GM23338 (cell line): Measurements from ENCODE around the gene HIBADH. TPM values are rescaled to one million over a fixed set of nuclear protein-coding genes. Genes with fewer than 3 reads are reported as not detected.

Source experiments
- ATAC-seq: fragments of 200-7000 bp; cut with Tn5 transposase; 3 replicates; pipeline ENCODE4 v1.9.1; 2020
- DNase-seq: peaks from one replicate; pipeline ENCODE4 v3.0.0-alpha.2; 2015; ENCODE audit warnings: low spot score
- H2AFZ ChIP-seq: fragments of 200-600 bp; sonication (generic); 2 replicates; pipeline ENCODE4 v1.8.0; 2016; ENCODE audit warnings: antibody characterized with exemption, mild to moderate bottlenecking, moderate library complexity
- H3F3A ChIP-seq: fragments of 200-600 bp; sonication (generic); replicated peaks from 2 replicates; pipeline ENCODE4 v1.8.0; 2017; ENCODE audit warnings: antibody characterized with exemption, mixed run types, low read depth
- H3K27ac ChIP-seq: fragments of 200-600 bp; sonication (generic); 2 replicates; pipeline ENCODE4 v1.6.1; 2016; ENCODE audit warnings: low read depth
- H3K27me3 ChIP-seq: fragments of 200-600 bp; sonication (generic); 2 replicates; pipeline ENCODE4 v1.8.0; 2016; ENCODE audit warnings: mild to moderate bottlenecking, mixed run types, moderate library complexity; ENCODE audit not compliant: insufficient read depth
- H3K36me3 ChIP-seq: fragments of 200-600 bp; sonication (generic); 2 replicates; pipeline ENCODE4 v1.8.0; 2016; ENCODE audit warnings: mild to moderate bottlenecking; ENCODE audit not compliant: insufficient read depth
- H3K4me1 ChIP-seq: fragments of 200-600 bp; sonication (generic); 2 replicates; pipeline ENCODE4 v1.8.0; 2016; ENCODE audit warnings: mild to moderate bottlenecking, moderate library complexity; ENCODE audit not compliant: insufficient read depth
- H3K4me2 ChIP-seq: fragments of 200-600 bp; sonication (generic); 2 replicates; pipeline ENCODE4 v1.7.1; 2017; ENCODE audit warnings: mixed run types
- H3K4me3 ChIP-seq: fragments of 200-600 bp; sonication (generic); 2 replicates; pipeline ENCODE4 v1.6.1; 2016; ENCODE audit warnings: mixed run types
- H3K79me2 ChIP-seq: fragments of 200-600 bp; sonication (generic); replicated peaks from 2 replicates; pipeline ENCODE4 v1.8.0; 2017; ENCODE audit warnings: mild to moderate bottlenecking; ENCODE audit not compliant: insufficient read depth
- H3K9me2 ChIP-seq: fragments of 200-600 bp; sonication (generic); 2 replicates; pipeline ENCODE4 v1.8.0; 2017; ENCODE audit not compliant: insufficient read depth
- H4K20me1 ChIP-seq: fragments of 200-600 bp; sonication (generic); replicated peaks from 2 replicates; pipeline ENCODE4 v1.8.0; 2017; ENCODE audit warnings: mild to moderate bottlenecking; ENCODE audit not compliant: insufficient read depth
- H3K27ac Mint-ChIP-seq: 2 replicates; pipeline ENCODE4 v1.8.0; 2020; ENCODE audit warnings: inconsistent platforms, mild to moderate bottlenecking, moderate library complexity, mixed read lengths
- H3K27me3 Mint-ChIP-seq: 3 replicates; pipeline ENCODE4 v1.8.0; 2022; ENCODE audit warnings: low read depth, mild to moderate bottlenecking, moderate library complexity, mixed read lengths, inconsistent platforms; ENCODE audit not compliant: insufficient read depth, poor library complexity
- H3K36me3 Mint-ChIP-seq: 3 replicates; pipeline ENCODE4 v1.8.0; 2021; ENCODE audit warnings: low read depth, mild to moderate bottlenecking, inconsistent platforms, moderate library complexity, mixed read lengths
- H3K4me1 Mint-ChIP-seq: 3 replicates; pipeline ENCODE4 v1.8.0; 2020; ENCODE audit warnings: mild to moderate bottlenecking, inconsistent platforms, mixed read lengths
- H3K4me3 Mint-ChIP-seq: 3 replicates; pipeline ENCODE4 v1.8.0; 2021; ENCODE audit warnings: moderate library complexity, mild to moderate bottlenecking, inconsistent platforms, mixed read lengths
- H3K9me3 Mint-ChIP-seq: 3 replicates; pipeline ENCODE4 v1.8.0; 2020; ENCODE audit warnings: moderate library complexity, mild to moderate bottlenecking, inconsistent platforms, mixed read lengths
- CREB1 ChIP-seq: fragments of 250-450 bp; sonication (Bioruptor Pico); IDR thresholded peaks from 2 replicates; pipeline ENCODE4 v1.5.0; 2020; ENCODE audit warnings: low read depth, mild to moderate bottlenecking, moderate library complexity
- CTCF ChIP-seq, 2 experiments: fragments of 200-600 bp in 1 of 2; sonication (generic) in 1 of 2; conservative IDR thresholded peaks; 2 replicates each; pipeline versions ENCODE4 v1.5.1 to v1.6.1; 2016 to 2017; ENCODE audit warnings: antibody characterized with exemption in 2 of 2, low read depth in 2 of 2, mild to moderate bottlenecking in 2 of 2, moderate library complexity in 1 of 2
- ETS1 ChIP-seq: IDR thresholded peaks from 2 replicates; pipeline ENCODE4 v1.6.1; 2016; ENCODE audit warnings: antibody characterized with exemption
- EZH2 ChIP-seq: fragments of 200-600 bp; sonication (generic); IDR thresholded peaks from one replicate; pipeline ENCODE4 v1.8.0; 2017; ENCODE audit warnings: antibody characterized with exemption, mild to moderate bottlenecking, low read depth; ENCODE audit not compliant: unreplicated experiment
- EZH2phosphoT487 ChIP-seq: fragments of 200-600 bp; sonication (generic); IDR thresholded peaks from one replicate; pipeline ENCODE4 v1.8.1; 2018; ENCODE audit warnings: antibody characterized with exemption; ENCODE audit not compliant: unreplicated experiment
- JUNB ChIP-seq: IDR thresholded peaks from one replicate; pipeline ENCODE4 v1.6.1; 2016; ENCODE audit warnings: antibody characterized with exemption; ENCODE audit not compliant: unreplicated experiment
- NANOG ChIP-seq: IDR thresholded peaks from 2 replicates; pipeline ENCODE4 v1.6.1; 2016; ENCODE audit warnings: antibody characterized with exemption, borderline replicate concordance
- POLR2AphosphoS5 ChIP-seq: IDR thresholded peaks from 2 replicates; pipeline ENCODE4 v1.6.1; 2016; ENCODE audit warnings: antibody characterized with exemption, low read depth
- REST ChIP-seq: IDR thresholded peaks from one replicate; pipeline ENCODE4 v1.6.1; 2018; ENCODE audit warnings: antibody characterized with exemption; ENCODE audit not compliant: unreplicated experiment
- STAT1 ChIP-seq: IDR thresholded peaks from one replicate; pipeline ENCODE4 v1.6.1; 2016; ENCODE audit warnings: antibody characterized with exemption; ENCODE audit not compliant: unreplicated experiment
- ZNF114 ChIP-seq: fragments of 250-450 bp; sonication (Bioruptor Pico); IDR thresholded peaks from 2 replicates; pipeline ENCODE4 v1.5.0; 2020; ENCODE audit warnings: mild to moderate bottlenecking, moderate library complexity
- ZNF331 ChIP-seq: fragments of 250-450 bp; sonication (Bioruptor Pico); IDR thresholded peaks from 2 replicates; pipeline ENCODE4 v1.5.0; 2020; ENCODE audit warnings: low read depth, mild to moderate bottlenecking, moderate library complexity
- ZNF462 ChIP-seq: fragments of 250-450 bp; sonication (Bioruptor Pico); IDR thresholded peaks from 2 replicates; pipeline ENCODE4 v1.5.0; 2020; ENCODE audit warnings: mild to moderate bottlenecking, moderate library complexity
- polyA plus RNA-seq: library from polyadenylated mRNA; unstranded; fragments of >200 nt; fragmentation: Nextera tagmentation; extraction: Ambion mirVana; gene quantifications from 2 replicates; pipeline ENCODE4 v1.2.1, GENCODE V29; 2016
- total RNA-seq: library from RNA; depleted of rRNA; stranded (reverse); fragments of >200 nt; shearing (Covaris generic); gene quantifications from 2 replicates; pipeline ENCODE4 v1.2.3, GENCODE V29; 2014

The HIBADH gene
- total and polyA plus RNA-seq, 2 experiments from 2014 or later: 31.3 to 57.0 TPM

- H3K4me1 Mint-ChIP-seq: peaks cover 55% of the 10 kb centered on the region
- H3K36me3 Mint-ChIP-seq: peaks cover 9% of the 10 kb centered on the region; the same call in 2 of the 3 replicates
- Histone ChIP-seq H3F3A (no peaks in the 10 kb centered on the region), H3K4me1 (peaks cover 41% of the 10 kb centered on the region), H3K4me3 (no peak overlapping the region), H3K27me3 (no peaks in the 10 kb centered on the region), H4K20me1 (no peaks in the 10 kb centered on the region), H3K79me2 (no peaks in the 10 kb centered on the region), H3K9me2 (no peaks in the 10 kb centered on the region), H3K36me3 (no peaks in the 10 kb centered on the region), H3K27ac (no peak overlapping the region), H2AFZ (no peak overlapping the region), H3K4me2 (no peak overlapping the region)
- H3K27me3 Mint-ChIP-seq: no peaks in the 10 kb centered on the region
- ATAC-seq: no peak
- H3K9me3 Mint-ChIP-seq: no peaks in the 10 kb centered on the region
- TF ChIP-seq JUNB: no peak
- TF ChIP-seq ETS1: no peak
- no peak for TF ChIP-seq ZNF114
- no peak for TF ChIP-seq REST
- TF ChIP-seq STAT1: no peak
- no peak for TF ChIP-seq CREB1 (CRISPR knock-in tag)
- no peak for TF ChIP-seq ZNF462 (CRISPR knock-in tag)
- no peak for TF ChIP-seq NANOG
- TF ChIP-seq POLR2AphosphoS5: no peak
- no peak for TF ChIP-seq EZH2
- no peak for TF ChIP-seq CTCF (conservative IDR thresholded peaks at IDR 0.05; ENCODE audit: low read depth in 2 of 2)
- TF ChIP-seq EZH2phosphoT487: no peak
- no peak for TF ChIP-seq ZNF331 (CRISPR knock-in tag)
- H3K27ac Mint-ChIP-seq: peak overlapping the region; percentile 65; the same call in 1 of the 2 replicates
- no peak overlapping the region for H3K4me3 Mint-ChIP-seq
- no peak for DNase-seq
Measured at GRCh38 chr7:27600247-27600646, 62.4 kb downstream of the HIBADH start.
